HuH-7 (cell line): ENCODE results near the gene CCDC6.
"Not testable (repeated sequence)": the region's sequence is repeated elsewhere in the genome, so short reads cannot be mapped to it uniquely, and the experiment has no call there.

Experiments
- DNase-seq: peaks from one replicate; pipeline ENCODE4 v3.0.0; 2011; ENCODE audit warnings: low spot score

Gene CCDC6

DNA sequence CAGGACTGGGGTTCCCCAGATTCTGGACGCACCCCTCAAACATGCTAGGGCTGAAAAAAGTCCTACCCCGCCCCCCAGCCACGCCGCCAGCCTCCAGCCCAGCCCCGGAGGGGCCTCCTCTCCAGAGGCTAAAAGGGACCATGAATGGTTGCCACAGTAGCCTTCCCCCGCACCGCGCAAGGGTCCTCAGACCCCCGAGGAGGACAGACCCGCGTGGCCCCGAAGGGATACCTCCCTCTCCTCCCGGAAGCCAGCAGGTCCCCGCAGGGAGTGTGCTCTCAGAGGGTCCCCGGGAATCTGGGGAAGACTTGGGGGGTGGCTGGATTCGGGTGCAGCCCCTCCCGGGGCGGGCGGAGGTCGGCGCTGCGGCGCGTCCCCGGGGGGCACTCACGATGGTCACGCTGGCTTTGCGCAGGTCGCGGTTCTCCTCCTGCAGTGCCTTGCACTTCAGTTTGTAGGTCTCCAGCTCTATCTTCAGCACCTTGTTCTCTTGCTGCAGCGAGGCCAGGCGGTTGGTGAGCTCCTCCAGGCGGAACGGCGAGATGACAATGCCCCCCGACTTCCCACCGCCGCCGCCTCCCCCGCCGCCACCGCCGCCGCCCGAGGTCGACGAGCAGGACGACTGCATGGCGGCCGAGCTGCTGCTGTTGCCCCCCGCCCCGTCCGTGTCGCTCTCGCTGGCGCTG, 482 bp downstream of the CCDC6 start:
- no peak for DNase-seq

- no peak for DNase-seq
These were observed 1.2 kb downstream of the CCDC6 start for GRCh38 chr10:59905066-59905730.

GRCh38 chr10:59904426-59905065, 1.8 kb downstream of the CCDC6 start:
- DNase-seq: no peak

GRCh38 chr10:59903871-59904270, 2.5 kb downstream of the CCDC6 start:
- no peak for DNase-seq

DNA sequence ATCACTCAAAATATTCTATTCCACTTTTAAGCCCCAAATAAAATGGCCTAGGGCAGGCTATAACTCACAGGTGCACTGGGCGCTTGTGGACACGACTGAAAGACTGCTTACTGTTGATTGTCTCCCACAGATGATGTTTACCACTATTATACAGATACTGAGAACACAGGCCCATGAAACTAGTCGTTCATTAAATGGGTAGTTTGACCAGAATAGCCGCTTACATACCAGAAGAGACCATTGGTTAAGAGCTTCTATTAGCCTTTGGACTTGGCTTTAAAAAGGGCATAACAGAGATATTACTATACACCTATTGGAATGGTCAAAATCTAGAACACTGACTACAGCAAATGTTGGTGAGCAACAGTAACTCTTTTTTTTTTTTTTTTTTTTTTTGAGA, 4.3 kb downstream of the CCDC6 start:
- DNase-seq: no peak

DNA sequence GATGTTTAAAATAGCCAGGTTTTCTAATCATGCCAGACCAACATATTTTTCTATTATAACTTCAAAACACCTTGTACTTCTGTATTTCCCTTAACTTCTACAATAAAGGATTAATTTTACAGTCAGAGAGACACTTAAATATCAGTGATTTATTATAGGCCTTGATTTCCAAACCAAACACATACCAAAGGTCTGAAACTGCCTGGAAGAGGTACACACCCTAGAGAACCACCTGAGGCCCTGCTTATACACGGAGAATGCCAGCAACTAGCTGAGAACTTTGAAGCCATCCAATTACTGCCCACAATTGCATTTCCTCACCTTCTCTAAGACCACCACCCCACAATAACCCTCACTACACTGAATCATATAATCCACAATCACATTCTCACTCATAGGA, 4.9 kb downstream of the CCDC6 start:
- no peak for DNase-seq

- no peak for DNase-seq
These were observed 6.2 kb downstream of the CCDC6 start for GRCh38 chr10:59900048-59900727.

DNA sequence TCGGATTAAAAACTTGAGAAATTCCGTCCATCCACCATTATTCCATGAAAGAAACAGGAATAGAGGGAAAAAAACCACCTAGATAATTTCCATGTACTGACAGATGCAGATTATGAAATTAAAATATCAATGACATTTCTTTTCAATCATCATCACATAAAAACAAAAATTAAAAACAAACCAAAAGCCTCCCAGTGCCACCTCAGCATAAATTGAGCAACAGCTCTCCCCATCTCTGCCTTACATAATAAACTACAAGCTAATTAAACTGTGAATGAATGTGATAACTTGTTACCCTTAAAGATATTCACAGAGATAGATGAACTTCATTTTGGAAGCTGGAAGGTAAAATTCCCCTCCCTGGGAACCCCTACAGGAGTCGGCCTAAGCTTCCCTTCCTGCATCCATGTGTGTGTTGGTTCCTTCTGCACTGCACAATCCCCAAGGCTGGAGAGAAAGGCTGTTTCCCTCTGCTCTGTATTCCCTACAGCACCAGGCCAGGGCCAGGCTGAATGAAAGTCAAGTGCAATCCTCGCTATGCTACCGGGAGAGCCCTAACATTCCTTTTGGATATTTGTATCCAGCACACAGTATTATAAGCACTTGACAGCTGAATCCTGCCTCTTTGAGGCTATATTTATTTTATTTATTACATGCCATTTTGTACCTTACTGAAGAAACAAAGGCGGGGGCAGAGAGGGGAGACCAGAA, 8.1 kb downstream of the CCDC6 start:
- no peak for DNase-seq

- no peak for DNase-seq
These were observed 10.2 kb downstream of the CCDC6 start for GRCh38 chr10:59896191-59896590.

- no peak for DNase-seq
These were observed 10.7 kb downstream of the CCDC6 start for GRCh38 chr10:59895629-59896116.

DNA sequence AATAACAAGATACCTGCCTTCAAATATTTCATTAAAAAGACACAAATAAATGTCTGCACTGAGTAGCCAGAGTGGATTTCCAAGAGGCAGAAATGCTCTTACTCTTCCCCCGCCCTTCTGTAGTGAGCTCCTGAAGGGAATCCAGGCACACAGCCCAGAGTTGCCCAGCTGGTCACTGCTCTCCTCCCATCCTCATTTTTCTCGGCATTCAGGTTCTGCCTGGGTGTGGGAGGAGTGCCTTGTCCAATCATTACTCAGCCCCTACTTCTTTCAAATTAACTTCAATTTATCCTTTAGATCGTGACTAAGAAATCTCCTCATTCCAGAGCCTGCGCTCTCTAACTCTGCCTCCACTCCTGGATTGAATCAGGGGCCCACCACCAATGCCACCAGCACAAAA, 12.2 kb downstream of the CCDC6 start:
- no peak for DNase-seq

GRCh38 chr10:59892697-59893096, 13.7 kb downstream of the CCDC6 start:
- DNase-seq: no peak

DNA sequence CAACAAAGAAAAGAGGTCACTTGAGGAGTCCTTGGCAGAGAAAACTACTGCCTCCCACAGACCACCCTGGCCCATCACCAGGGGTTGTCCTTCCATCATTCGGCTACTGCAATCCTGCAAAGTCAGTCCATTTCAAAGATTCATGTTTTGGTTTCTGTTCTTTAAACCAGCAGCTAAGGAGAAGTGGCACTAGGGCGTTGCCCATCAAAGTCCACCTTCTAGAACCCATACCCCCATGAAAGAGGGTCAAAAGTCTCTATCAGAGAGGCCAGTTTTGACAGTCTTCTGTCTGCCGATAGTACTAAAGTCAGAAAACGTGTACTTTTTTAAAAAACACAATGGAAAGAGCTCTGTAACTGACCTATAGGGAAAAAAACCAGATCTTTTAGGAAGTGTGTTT, 14.4 kb downstream of the CCDC6 start:
- DNase-seq: no peak

DNA sequence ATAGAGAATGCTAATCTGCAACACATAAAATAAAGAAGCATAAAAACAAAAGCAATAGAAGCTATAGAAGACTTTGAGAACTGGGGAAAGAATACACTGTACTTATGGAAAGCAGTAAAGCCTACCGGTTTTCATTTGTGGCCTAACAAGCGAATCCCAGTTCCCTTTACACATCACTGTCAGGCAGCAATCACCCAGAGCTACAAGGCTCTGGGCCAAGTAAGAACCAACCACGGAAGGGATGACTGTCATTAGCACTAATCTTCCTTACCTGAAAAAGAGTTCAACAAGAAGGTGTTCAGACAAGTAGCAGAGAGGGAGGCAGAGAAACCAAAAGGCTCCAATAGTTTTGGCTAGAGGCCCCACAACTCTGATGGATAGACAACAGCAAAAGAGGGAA, 15.0 kb downstream of the CCDC6 start:
- no peak for DNase-seq

- no peak for DNase-seq
These were observed 17.4 kb downstream of the CCDC6 start for GRCh38 chr10:59888781-59889435.

- DNase-seq: no peak
These were observed 18.2 kb downstream of the CCDC6 start for GRCh38 chr10:59887972-59888640.

DNA sequence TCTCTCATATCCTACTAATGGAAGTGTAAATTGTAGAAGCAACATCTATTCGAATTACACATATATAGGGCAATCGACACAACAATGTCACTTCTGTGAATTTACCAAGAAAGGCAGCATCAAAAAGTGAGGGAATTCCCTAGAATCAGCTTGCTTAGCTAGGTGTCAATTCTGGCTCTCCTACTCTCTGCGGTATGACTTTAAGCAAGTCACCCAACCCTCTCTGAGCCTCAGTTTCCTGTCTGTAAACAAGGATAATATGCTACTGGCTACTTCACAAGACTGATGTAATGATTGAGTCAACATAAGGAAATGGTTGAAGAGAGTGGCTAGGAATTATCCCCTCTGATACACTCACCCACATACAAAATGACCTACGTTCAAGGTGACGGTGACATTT, 19.4 kb downstream of the CCDC6 start:
- no peak for DNase-seq

GRCh38 chr10:59885430-59886134, 20.8 kb downstream of the CCDC6 start:
- DNase-seq: no peak

- not testable (repeated sequence) for DNase-seq
These were observed 21.5 kb downstream of the CCDC6 start for GRCh38 chr10:59884893-59885292.

DNA sequence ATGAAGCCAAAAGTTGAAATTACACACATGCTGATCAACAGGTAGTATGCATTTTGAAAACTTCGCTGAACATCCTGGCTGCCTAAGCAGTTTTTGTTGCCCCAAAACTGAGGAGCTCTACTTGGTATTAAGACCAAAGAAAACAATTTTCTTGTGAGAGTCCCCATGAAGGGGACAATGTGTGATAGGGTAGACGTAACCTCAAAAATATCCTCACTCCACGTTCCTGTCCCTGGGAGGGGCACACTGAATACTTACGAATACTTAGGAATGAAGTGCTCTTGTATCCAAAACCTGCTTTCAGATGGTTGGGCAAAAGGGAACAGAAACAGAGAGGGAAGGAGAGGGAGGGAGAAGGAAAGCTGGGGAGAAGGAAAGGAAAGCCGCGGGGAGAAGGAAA, 24.7 kb downstream of the CCDC6 start:
- DNase-seq: no peak
